ENCODE data around the gene PLD3.

Gene PLD3

GRCh38 chr19:40321076-40321475 lies 27.4 kb upstream of the PLD3 start:
- TF ChIP-seq ZFX (IDR thresholded peaks at IDR 0.05; ENCODE audit: borderline replicate concordance) (no peak), CTCF (IDR thresholded peaks at IDR 0.05) (no peak)
- H3K27ac ChIP-seq = no peak overlapping the region

GRCh38 chr19:40321566-40322270 lies 26.8 kb upstream of the PLD3 start:
- no peak overlapping the region for H3K27ac ChIP-seq
- TF ChIP-seq CTCF (IDR thresholded peaks at IDR 0.05) (no peak), ZFX (IDR thresholded peaks at IDR 0.05; ENCODE audit: borderline replicate concordance) (no peak)

- TF ChIP-seq ZFX (IDR thresholded peaks at IDR 0.05; ENCODE audit: borderline replicate concordance) (no peak), CTCF (IDR thresholded peaks at IDR 0.05) (no peak)
- no peak overlapping the region for H3K27ac ChIP-seq
Measured at GRCh38 chr19:40322271-40322610, 26.3 kb upstream of the PLD3 start.

- TF ChIP-seq ZFX (IDR thresholded peaks at IDR 0.05; ENCODE audit: borderline replicate concordance) (no peak), CTCF (IDR thresholded peaks at IDR 0.05) (no peak)
- no peak overlapping the region for H3K27ac ChIP-seq
Measured at GRCh38 chr19:40322951-40323615, 25.4 kb upstream of the PLD3 start.

- no peak overlapping the region for H3K27ac ChIP-seq
- TF ChIP-seq ZFX (IDR thresholded peaks at IDR 0.05; ENCODE audit: borderline replicate concordance) (no peak), CTCF (IDR thresholded peaks at IDR 0.05) (no peak)
Measured at GRCh38 chr19:40323705-40324104, 24.8 kb upstream of the PLD3 start.

- H3K27ac ChIP-seq = no peak overlapping the region
- TF ChIP-seq ZFX (IDR thresholded peaks at IDR 0.05; ENCODE audit: borderline replicate concordance) (no peak), CTCF (IDR thresholded peaks at IDR 0.05) (no peak)
Measured at GRCh38 chr19:40326201-40326600, 22.3 kb upstream of the PLD3 start.

- no peak overlapping the region for H3K27ac ChIP-seq
- no peak for TF ChIP-seq ZFX (IDR thresholded peaks at IDR 0.05; ENCODE audit: borderline replicate concordance)
- TF ChIP-seq CTCF (IDR thresholded peaks at IDR 0.05) = no peak
Measured at GRCh38 chr19:40331052-40331451, 17.4 kb upstream of the PLD3 start.

Measured in 22Rv1 (cell line).